NCI-H1694 treated with DMSO at 0.1 percent for 48 hours (cell line): ENCODE results near the gene DSCAM.
A peak's percentile ranks its signal among the peaks of the same experiment; 100 is the strongest.

Source experiments
- DNase-seq: peaks from one replicate; lab custom pipeline; 2025; lab: John Stamatoyannopoulos, UW

Gene DSCAM

DNA sequence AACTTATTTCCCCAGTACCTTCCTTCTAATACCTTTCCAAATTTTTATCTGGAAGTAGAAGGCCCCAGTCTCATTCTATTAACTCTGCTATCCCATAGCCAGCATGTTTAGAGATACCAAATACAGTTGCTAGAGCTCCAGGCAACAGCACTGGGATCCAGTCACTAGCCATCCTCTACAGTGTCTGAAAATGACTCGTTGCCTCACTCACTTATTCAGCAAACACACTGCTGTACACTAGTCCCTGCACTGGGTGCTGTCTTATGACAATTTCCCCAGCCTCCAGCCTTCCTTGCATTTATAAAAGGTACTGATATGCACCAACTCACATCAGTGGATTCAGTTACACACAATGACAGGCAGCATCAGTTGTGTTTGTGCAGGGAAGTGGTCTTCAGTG, 179.0 kb downstream of the DSCAM start:
- DNase-seq: no peak

DNA sequence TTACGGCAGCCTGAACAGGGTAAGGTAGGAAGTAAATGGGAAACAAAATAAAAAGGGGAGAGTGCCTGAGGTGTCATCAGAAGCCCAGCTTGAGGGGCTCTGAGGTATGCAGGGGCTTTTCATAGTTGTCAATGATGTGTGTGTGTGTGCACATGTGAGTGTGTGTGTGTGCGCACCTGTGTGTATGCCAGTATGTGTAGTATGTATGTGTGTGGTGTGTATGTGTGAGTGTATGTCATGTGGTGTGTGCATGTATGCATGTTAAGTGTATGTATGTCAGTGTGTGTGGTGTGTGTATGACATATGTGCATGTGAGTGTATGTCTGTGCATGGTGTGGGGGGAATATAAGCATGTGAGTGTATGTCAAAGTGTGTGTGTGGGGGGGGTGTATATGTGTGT, 184.1 kb downstream of the DSCAM start:
- no peak for DNase-seq

- no peak for DNase-seq
These were observed 186.5 kb downstream of the DSCAM start for GRCh38 chr21:40660461-40660860.

DNA sequence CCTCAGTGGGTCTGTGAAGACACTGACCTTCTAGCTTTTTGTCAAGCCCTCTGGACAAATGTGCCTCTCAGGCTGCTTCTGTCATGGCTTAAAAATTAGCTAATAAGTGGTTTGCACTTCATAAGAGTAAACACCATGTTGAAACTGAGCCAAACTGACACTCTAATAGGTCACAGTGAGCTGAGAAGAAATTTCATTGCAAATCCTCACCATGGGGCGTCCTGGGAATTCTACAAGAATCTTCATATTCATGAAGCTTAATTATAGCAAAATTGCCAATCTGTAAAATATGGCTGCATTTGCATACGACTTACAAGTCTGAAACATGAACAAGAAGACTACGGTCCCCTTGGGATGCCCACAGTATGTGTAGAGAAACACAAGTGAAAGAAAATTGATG, 188.6 kb downstream of the DSCAM start:
- DNase-seq: no peak

- DNase-seq: no peak
These were observed 194.5 kb downstream of the DSCAM start for GRCh38 chr21:40652436-40652835.

- DNase-seq: no peak
These were observed 199.3 kb downstream of the DSCAM start for GRCh38 chr21:40647706-40648105.

DNA sequence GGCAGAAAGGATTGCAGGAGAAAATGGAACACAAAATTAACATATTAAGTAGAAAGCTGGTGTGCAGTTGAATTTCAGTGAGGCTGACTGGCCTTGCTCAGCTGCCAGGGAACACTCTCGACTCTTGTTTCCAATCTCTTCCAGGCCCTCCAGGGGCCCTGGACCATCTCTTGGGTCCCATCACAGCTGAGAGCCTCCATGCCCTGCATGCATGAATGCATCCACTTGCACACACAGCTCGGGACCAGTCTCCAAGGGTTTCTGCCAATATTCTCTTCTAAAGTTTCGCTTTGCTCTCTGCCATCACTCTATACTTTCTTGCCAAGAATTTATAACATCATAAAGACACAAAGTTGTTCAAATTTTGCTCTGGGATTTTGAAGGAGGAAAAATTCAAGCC, 200.3 kb downstream of the DSCAM start:
- no peak for DNase-seq

DNA sequence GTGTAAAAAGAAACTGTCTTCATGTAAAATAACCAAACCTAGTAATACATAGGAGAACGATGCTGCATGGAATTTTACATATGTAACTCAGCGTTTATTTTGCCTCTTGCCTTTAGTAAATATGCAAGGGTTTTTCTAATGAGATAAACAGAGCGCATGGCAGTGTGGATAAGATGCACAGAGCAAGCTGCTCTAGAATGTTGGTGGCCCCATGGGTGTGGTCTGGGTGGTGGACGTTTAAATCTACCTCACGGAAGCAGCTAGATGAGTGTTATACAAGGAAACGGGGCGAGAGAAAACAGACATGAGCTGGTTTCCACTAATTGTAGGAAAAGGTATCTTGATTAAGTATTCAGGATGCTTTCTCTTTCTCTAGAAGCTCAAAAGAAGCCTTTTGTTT, 205.9 kb downstream of the DSCAM start:
- no peak for DNase-seq

DNA sequence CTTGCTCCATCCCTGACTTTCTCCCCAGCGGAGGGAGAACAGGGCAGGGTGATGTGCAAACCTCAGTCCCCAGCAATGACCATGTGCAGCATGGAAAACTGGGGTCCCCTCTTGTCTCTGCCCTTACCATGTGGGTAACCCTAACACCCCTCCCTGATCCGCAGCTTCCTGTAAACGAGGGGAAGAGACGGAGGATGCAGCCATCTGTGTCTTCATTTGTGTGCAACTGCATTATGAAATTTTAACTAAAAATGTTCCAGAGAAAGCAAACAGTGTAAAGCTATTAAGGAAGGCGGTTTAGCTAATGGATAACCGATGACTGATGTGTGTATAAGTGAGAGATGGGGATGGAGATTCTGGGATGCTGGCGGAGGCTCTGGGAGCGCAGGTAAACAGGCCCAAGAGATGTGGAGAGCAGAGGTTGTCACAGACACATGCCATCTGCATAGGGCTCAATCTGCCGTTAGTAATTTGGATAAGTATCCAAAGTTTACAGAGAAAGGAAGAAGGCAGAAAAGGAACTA, 206.6 kb downstream of the DSCAM start:
- peak; percentile 68 for DNase-seq

- DNase-seq: peak; percentile 33
These were observed 207.3 kb downstream of the DSCAM start for GRCh38 chr21:40639616-40640194.

DNA sequence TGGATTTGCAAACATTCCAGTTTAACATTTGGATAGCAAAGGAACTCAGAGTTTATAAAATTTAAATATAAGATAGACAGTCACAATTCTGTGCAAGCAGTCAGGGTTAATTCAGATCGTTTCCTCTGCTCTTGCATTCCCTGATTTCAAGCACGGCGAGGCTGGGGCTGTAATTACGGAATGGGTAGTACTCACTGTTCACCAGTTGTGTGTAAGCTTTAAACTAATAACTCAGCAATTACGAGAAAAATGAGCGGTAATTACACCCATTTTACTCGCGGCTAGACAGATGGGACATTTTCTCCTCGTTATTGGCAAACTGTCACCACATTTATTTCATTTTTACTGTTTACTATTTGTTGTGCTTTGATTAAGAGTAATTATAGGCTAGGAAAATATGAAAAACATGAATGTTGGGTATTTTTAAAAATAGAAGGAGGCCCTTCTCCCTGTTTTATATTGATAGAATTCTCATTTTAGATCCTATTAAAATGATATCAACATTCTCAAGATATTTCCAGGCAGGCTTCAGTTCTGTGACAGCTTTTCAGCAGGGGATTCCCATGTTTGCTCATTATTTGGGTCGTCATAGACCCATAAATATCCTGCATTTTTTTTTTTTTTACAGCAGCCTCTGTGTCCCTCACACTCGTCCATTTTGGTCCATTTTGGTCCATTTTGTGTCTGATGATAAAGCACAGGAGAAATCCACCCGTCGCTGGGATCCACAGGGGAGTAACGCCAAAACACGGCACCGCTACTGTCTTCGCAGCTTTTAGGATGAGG, 208.3 kb downstream of the DSCAM start:
- peak; percentile 89 for DNase-seq

- DNase-seq: no peak
These were observed 210.9 kb downstream of the DSCAM start for GRCh38 chr21:40636026-40636425.

DNA sequence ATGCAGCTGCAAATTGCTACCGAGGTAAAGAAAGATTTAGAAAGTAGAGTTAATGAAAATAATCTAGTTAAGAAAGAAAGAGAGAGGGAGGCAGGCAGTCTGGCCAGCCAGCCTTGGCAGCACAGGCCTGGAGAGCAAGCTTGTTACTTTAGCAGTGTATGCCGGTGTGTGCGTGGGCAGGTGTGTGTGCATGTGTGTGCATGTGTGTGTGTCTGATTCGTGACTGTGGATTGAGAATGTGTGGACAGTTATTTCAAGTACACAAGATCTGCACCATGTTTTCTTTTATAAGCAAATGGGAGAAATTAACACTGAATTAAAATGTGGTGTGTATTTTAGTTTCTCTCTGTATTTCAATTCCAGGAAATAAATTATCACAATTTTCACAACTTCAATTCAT, 211.6 kb downstream of the DSCAM start:
- no peak for DNase-seq

DNA sequence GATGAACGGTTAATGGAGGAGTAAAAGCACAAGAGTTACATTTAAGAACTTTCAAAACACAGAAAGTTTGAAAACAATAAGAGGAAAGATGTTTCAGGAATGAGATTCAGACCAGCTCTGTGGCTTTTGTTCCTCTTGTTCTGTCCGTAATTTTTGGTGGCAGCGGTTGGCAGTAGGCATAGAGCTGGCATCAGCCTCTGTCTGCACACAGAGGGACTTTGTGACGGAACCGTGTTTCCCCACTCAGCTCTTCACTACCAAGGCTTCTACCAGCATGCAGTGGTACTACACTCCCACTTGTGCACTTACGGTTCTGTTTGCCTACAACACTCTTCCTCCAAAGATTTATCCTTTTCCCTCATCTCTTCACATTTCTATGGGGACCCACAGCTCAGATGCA, 212.8 kb downstream of the DSCAM start:
- no peak for DNase-seq

GRCh38 chr21:40633048-40633447, 213.9 kb downstream of the DSCAM start:
- no peak for DNase-seq

GRCh38 chr21:40631211-40631610, 215.7 kb downstream of the DSCAM start:
- DNase-seq: no peak

GRCh38 chr21:40625991-40626390, 221.0 kb downstream of the DSCAM start:
- no peak for DNase-seq

GRCh38 chr21:40623528-40623927, 223.4 kb downstream of the DSCAM start:
- no peak for DNase-seq

DNA sequence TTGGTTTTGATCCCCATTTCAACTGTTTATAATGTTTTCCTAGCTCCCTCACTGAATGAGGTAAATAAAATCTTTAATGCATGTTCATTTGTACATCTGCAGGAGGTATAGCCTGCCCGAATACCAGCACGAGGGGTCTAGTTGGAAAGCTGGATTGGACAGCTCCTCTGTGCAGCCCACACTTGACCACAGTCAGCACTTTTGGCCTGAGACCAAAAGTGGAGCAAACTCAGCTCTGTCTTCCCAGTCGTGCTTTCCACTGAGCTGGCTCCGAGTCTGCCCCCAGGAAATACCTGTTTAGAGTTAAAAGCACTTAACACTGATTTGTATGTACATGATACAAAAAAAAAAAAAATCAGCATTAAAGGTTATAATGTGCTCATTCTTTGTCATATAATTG, 224.4 kb downstream of the DSCAM start:
- no peak for DNase-seq

GRCh38 chr21:40620386-40621145, 226.4 kb downstream of the DSCAM start:
- no peak for DNase-seq

GRCh38 chr21:40618191-40618973, 228.6 kb downstream of the DSCAM start:
- no peak for DNase-seq

GRCh38 chr21:40616377-40616704, 230.6 kb downstream of the DSCAM start:
- no peak for DNase-seq
